ACHN (cell line): ENCODE measurements around the gene RDX.

Experiments
- DNase-seq: peaks from one replicate; pipeline ENCODE4 v3.0.0-alpha.2; 2015
- in situ Hi-C: cut with HindIII; loops from 2 replicates; pipeline ENCODE4 v1.10.0; 2017; ENCODE audit warnings: low sequenced_read_pairs, low pct_ligation_motif_present, low pct_unique_long_range_greater_than_20kb

Gene RDX

GRCh38 chr11:110186867-110187266 is 109.5 kb downstream of the RDX start:
- in situ Hi-C loops: no loop called here
- DNase-seq: no peak

- in situ Hi-C loops: no loop called here
- DNase-seq: no peak
Observed at GRCh38 chr11:110186456-110186855, 110.0 kb downstream of the RDX start.

GRCh38 chr11:110185599-110185998 is 110.8 kb downstream of the RDX start:
- no peak for DNase-seq
- in situ Hi-C loops: no loop called here

GRCh38 chr11:110185121-110185591 is 111.3 kb downstream of the RDX start:
- in situ Hi-C loops: no loop called here

GRCh38 chr11:110184456-110184855 is 112.0 kb downstream of the RDX start:
- in situ Hi-C loops: no loop called here
- no peak for DNase-seq

More at GRCh38 chr11:110185121-110185591, 111.3 kb downstream of the RDX start:
- DNase-seq: no peak

GRCh38 chr11:110182886-110183285 is 113.5 kb downstream of the RDX start:
- DNase-seq: peak; percentile 71
- in situ Hi-C loops: no loop called here

- DNase-seq: no peak
- in situ Hi-C loops: no loop called here
Observed at GRCh38 chr11:110179064-110179463, 117.3 kb downstream of the RDX start.

- DNase-seq: no peak
- in situ Hi-C loops: no loop called here
Observed at GRCh38 chr11:110177086-110177456, 119.3 kb downstream of the RDX start.

GRCh38 chr11:110176366-110177085 is 119.9 kb downstream of the RDX start:
- in situ Hi-C loops: no loop called here
- DNase-seq: no peak

GRCh38 chr11:110174645-110175310 is 121.6 kb downstream of the RDX start:
- in situ Hi-C loops: no loop called here
- DNase-seq: peak; percentile 65

- peak; percentile 14 for DNase-seq
- in situ Hi-C loops: no loop called here
Observed at GRCh38 chr11:110173811-110174644, 122.4 kb downstream of the RDX start.

GRCh38 chr11:110172468-110173065 is 123.8 kb downstream of the RDX start:
- in situ Hi-C loops: no loop called here
- no peak for DNase-seq

GRCh38 chr11:110169738-110170137 is 126.7 kb downstream of the RDX start:
- in situ Hi-C loops: no loop called here
- DNase-seq: no peak

GRCh38 chr11:110168033-110168803 is 128.2 kb downstream of the RDX start:
- peak; percentile 60 for DNase-seq
- in situ Hi-C loops: no loop called here

GRCh38 chr11:110165039-110165925 is 131.1 kb downstream of the RDX start:
- no peak for DNase-seq
- in situ Hi-C loops: no loop called here

- in situ Hi-C loops: no loop called here
Observed at GRCh38 chr11:110162216-110162615, 134.2 kb downstream of the RDX start.

GRCh38 chr11:110161061-110161460 is 135.4 kb downstream of the RDX start:
- in situ Hi-C loops: no loop called here

More at GRCh38 chr11:110162216-110162615, 134.2 kb downstream of the RDX start:
- DNase-seq: no peak

More at GRCh38 chr11:110161061-110161460, 135.4 kb downstream of the RDX start:
- no peak for DNase-seq
